Right lobe of liver (tissue), 6 donors: ENCODE measurements around the gene IGFBP4. TPM values are rescaled to one million over a fixed set of nuclear protein-coding genes. Genes with fewer than 3 reads are reported as not detected.

Source experiments
- ATAC-seq, 4 donors: fragments of 200-7000 bp; cut with Tn5 transposase; one replicate each; pipeline ENCODE4 v1.9.1; 2020; ENCODE audit warnings: mild to moderate bottlenecking in 4 of 4, moderate library complexity in 4 of 4
- DNase-seq, 3 donors: peaks; one replicate each; pipeline ENCODE4 v3.0.0-alpha.2; 2020
- H3K27ac ChIP-seq, 3 donors: fragments of 200-600 bp; one replicate each; pipeline ENCODE4 v1.8.0; 2022
- H3K27me3 ChIP-seq, 2 donors: fragments of 200-600 bp; one replicate each; pipeline ENCODE4 v1.8.0; 2022
- H3K36me3 ChIP-seq, 4 donors: fragments of 200-600 bp; sonication (generic) in 1 of 4; one replicate each; pipeline versions ENCODE4 v1.5.1 to v1.8.0; 2017 to 2022; ENCODE audit warnings: control low read depth in 1 of 4
- H3K4me1 ChIP-seq, 4 donors: fragments of 200-600 bp; sonication (generic) in 1 of 4; one replicate each; pipeline versions ENCODE4 v1.5.1 to v1.8.0; 2017 to 2022; ENCODE audit warnings: control low read depth in 1 of 4
- H3K4me3 ChIP-seq, 3 donors: fragments of 200-600 bp; one replicate each; pipeline ENCODE4 v1.8.0; 2022
- H3K9me3 ChIP-seq, 4 donors: fragments of 200-600 bp; sonication (generic) in 1 of 4; one replicate each; pipeline versions ENCODE4 v1.5.1 to v1.8.0; 2017 to 2022; ENCODE audit warnings: control low read depth in 1 of 4
- POLR2A ChIP-seq: fragments of 450-650 bp; IDR thresholded peaks from one replicate; pipeline ENCODE4 v1.6.1; 2017; ENCODE audit warnings: antibody characterized with exemption, mild to moderate bottlenecking
- WGBS: methylation state at CpG from one replicate; pipeline ENCODE4 v1.1.6; 2018; ENCODE audit warnings: low coverage, low lambda C conversion rate; ENCODE audit not compliant: insufficient coverage; ENCODE audit errors: missing lambda C conversion rate; 5-methylcytosine and 5-hydroxymethylcytosine counted together
- intact Hi-C, 2 donors: fragments of 100-400 bp; cut with DNase I; formaldehyde crosslinking; loops; one replicate each; pipeline versions ENCODE4 v1.11.2 to v1.14.1; 2022
- total RNA-seq, 6 experiments: library from RNA; depleted of rRNA in 2 of 6; stranded (reverse); fragments of >200 nt in 2 of 6; fragmentation: NEBNext Ultra II Directional in 3 of 6; extraction: Animal tissue kit (Norgen Biotek cat#: 25700) in 3 of 6; gene quantifications; one replicate each; pipeline versions ENCODE4 v1.1.0 to v1.2.4, GENCODE V29; 2016 to 2023
- TF ChIP-seq, protein P1 (sequence below), 4 donors: fragments of 200-600 bp in 3 of 4; fragments of 450-650 bp in 1 of 4; IDR thresholded peaks; one replicate each; pipeline versions ENCODE4 v1.5.1 to v1.8.0; 2016 to 2022; ENCODE audit warnings: antibody characterized with exemption in 4 of 4, mild to moderate bottlenecking in 2 of 4
- donor health status: DM: no; HTN: yes; CAD: no.
- donor health status: DM: no; HTN: no; CAD: no.
- donor health status: DM: no; HTN: no; CAD: no.
- donor health status: DM: no; HTN: yes; CAD: no.
- donor health status: DM: no; HTN: yes; CAD: no.

Gene IGFBP4
- total RNA-seq, 6 experiments from 2014 or later: 382 to 716 (median 430) TPM

GRCh38 chr17:40457964-40458791, 14.9 kb downstream of the IGFBP4 start:
- no peak overlapping the region for H3K4me3 ChIP-seq
- peak in 2 of 4 donors; percentile 0 to 7 for ATAC-seq
- H3K4me1 ChIP-seq: peaks cover 0 to 96% (median 34%) of the 10 kb centered on the region in 4 donors
- no peaks in the 10 kb centered on the region for H3K27me3 ChIP-seq
- peaks cover 7 to 48% (median 30%) of the 10 kb centered on the region in 4 donors for H3K36me3 ChIP-seq
- no peaks in the 10 kb centered on the region for H3K9me3 ChIP-seq
- TF ChIP-seq, protein P1, sequence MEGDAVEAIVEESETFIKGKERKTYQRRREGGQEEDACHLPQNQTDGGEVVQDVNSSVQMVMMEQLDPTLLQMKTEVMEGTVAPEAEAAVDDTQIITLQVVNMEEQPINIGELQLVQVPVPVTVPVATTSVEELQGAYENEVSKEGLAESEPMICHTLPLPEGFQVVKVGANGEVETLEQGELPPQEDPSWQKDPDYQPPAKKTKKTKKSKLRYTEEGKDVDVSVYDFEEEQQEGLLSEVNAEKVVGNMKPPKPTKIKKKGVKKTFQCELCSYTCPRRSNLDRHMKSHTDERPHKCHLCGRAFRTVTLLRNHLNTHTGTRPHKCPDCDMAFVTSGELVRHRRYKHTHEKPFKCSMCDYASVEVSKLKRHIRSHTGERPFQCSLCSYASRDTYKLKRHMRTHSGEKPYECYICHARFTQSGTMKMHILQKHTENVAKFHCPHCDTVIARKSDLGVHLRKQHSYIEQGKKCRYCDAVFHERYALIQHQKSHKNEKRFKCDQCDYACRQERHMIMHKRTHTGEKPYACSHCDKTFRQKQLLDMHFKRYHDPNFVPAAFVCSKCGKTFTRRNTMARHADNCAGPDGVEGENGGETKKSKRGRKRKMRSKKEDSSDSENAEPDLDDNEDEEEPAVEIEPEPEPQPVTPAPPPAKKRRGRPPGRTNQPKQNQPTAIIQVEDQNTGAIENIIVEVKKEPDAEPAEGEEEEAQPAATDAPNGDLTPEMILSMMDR (IDR thresholded peaks at IDR 0.05): no peak
- TF ChIP-seq POLR2A: no peak
- 33% methylated on average over 6 of the region's 16 CpGs for WGBS
- intact Hi-C loops: no loop called here
- H3K27ac ChIP-seq: peak overlapping the region in 1 of 3 donors; percentile 50
- peak in 1 of 3 donors; percentile 65 for DNase-seq

DNA sequence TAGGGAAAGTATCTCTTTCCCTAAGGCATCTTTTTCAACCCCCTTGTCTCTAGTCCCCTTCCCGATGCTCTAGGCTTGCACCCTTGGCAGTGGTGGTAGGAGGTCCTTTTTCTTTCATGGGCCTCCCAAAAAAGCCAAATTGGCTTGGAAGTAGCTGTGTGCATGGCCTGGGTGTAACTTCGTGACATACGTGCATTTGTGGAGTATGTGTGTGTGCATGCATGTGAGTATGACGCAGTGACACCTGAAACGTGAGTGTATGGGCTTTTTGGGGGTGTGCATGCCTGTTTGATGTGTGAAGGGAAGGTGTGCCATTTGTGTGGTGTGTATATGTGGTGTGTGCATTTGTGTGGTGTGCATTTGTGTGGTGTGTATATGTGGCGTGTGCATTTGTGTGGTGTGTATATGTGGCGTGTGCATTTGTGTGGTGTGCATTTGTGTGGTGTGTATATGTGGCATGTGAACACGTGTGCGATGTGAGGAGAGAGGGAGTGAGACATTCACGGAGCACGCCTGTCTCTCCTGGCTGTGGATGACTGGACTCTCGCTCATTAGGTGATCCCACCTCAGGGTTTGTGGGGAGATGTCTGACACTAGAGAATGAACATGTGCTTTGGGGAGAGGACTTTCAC, 15.7 kb downstream of the IGFBP4 start:
- TF ChIP-seq POLR2A: no peak
- TF ChIP-seq, protein P1 (IDR thresholded peaks at IDR 0.05): no peak
- 78% methylated on average over 9 of the region's 12 CpGs for WGBS
- H3K27me3 ChIP-seq: no peaks in the 10 kb centered on the region
- intact Hi-C loops: no loop called here
- peaks cover 0 to 92% (median 31%) of the 10 kb centered on the region in 4 donors for H3K4me1 ChIP-seq
- no peak overlapping the region for H3K4me3 ChIP-seq
- H3K9me3 ChIP-seq: no peaks in the 10 kb centered on the region
- ATAC-seq (no peak), DNase-seq (no peak)
- H3K27ac ChIP-seq: peak overlapping the region in 1 of 3 donors; percentile 50
- peaks cover 0 to 40% (median 23%) of the 10 kb centered on the region in 4 donors for H3K36me3 ChIP-seq

DNA sequence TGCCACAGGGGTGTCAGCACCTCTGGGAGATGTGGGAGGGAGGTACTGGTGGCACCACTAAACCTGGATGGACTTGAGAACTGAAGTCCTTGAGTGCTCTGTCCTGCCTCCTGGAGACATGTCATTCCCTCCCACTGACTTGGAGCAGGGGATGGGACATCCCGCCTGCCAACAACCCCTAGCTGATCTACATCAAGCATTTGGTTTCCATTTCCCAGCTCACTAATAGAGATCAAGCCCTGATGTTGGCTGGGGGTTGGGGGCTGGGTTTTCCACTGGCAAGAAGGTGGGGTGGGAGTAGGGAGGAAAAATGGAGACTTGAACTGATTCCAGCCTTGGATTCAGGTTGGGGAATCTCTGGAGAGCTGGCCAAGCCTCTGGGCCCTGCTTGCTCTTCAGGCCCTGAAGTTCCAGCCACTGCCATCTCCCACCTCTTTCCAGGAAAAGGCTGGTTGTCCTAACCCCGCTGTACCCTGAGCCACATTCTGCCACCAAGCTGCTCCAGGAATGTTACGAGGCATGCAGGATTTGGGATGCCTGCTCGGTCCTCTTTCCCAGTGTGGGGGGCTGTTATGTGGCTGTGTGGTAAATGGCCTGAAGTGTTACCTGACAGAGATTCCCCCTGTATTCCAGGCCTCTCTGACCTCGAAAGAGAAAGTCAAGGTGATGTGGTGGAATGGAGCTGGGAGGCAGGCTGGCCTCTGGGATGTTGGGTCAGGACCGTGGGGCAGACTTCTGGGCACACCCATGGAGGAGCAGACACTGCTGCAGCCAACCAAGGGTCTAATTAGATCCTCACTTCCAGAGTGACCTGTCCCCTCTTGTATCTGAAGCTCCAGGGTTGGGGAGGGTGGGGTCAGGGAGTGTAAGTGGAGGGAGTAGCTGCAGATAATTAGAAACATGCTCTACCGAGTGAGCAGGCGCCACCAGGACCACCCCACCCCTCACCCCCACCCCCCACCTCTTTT, 16.7 kb downstream of the IGFBP4 start:
- 46% methylated on average over 7 of the region's 8 CpGs for WGBS
- TF ChIP-seq POLR2A: peak; percentile 33
- TF ChIP-seq, protein P1 (IDR thresholded peaks at IDR 0.05): no peak
- DNase-seq: no peak
- H3K27me3 ChIP-seq: no peaks in the 10 kb centered on the region
- H3K36me3 ChIP-seq: peaks cover 0 to 30% (median 16%) of the 10 kb centered on the region in 4 donors
- peaks cover 0 to 83% (median 26%) of the 10 kb centered on the region in 4 donors for H3K4me1 ChIP-seq
- peak overlapping the region in 1 of 3 donors; percentile 49 for H3K27ac ChIP-seq
- no peak overlapping the region for H3K4me3 ChIP-seq
- ATAC-seq: peak; percentile 1 to 4 (median 2)
- intact Hi-C loops: loop anchor here in 1 of 2 donors (10.0 kb wide), 1 partner anchor 75 kb away; no protein-coding TSS in a partner anchor
- H3K9me3 ChIP-seq: no peaks in the 10 kb centered on the region

GRCh38 chr17:40460604-40460967, 17.3 kb downstream of the IGFBP4 start:
- H3K4me1 ChIP-seq: peaks cover 0 to 76% (median 23%) of the 10 kb centered on the region in 4 donors
- intact Hi-C loops: loop anchor here in 1 of 2 donors (10.0 kb wide), 1 partner anchor 74 kb away; no protein-coding TSS in a partner anchor
- H3K27me3 ChIP-seq: no peaks in the 10 kb centered on the region
- ATAC-seq (peak in 1 of 4 donors; percentile 0), DNase-seq (no peak)
- no peaks in the 10 kb centered on the region for H3K9me3 ChIP-seq
- H3K27ac ChIP-seq: peak overlapping the region in 1 of 3 donors; percentile 49
- TF ChIP-seq, protein P1 (IDR thresholded peaks at IDR 0.05): no peak
- no peak for TF ChIP-seq POLR2A
- no peak overlapping the region for H3K4me3 ChIP-seq
- H3K36me3 ChIP-seq: peaks cover 0 to 25% (median 12%) of the 10 kb centered on the region in 4 donors
- WGBS: 44% methylated on average over 3 of the region's 3 CpGs
